ENCODE data around the gene VPS18. TPM values are rescaled to one million over a fixed set of nuclear protein-coding genes. Genes with fewer than 3 reads are reported as not detected.

Gene VPS18
- total RNA-seq, 1 donor from 2014 or later: 37.6 TPM

DNA sequence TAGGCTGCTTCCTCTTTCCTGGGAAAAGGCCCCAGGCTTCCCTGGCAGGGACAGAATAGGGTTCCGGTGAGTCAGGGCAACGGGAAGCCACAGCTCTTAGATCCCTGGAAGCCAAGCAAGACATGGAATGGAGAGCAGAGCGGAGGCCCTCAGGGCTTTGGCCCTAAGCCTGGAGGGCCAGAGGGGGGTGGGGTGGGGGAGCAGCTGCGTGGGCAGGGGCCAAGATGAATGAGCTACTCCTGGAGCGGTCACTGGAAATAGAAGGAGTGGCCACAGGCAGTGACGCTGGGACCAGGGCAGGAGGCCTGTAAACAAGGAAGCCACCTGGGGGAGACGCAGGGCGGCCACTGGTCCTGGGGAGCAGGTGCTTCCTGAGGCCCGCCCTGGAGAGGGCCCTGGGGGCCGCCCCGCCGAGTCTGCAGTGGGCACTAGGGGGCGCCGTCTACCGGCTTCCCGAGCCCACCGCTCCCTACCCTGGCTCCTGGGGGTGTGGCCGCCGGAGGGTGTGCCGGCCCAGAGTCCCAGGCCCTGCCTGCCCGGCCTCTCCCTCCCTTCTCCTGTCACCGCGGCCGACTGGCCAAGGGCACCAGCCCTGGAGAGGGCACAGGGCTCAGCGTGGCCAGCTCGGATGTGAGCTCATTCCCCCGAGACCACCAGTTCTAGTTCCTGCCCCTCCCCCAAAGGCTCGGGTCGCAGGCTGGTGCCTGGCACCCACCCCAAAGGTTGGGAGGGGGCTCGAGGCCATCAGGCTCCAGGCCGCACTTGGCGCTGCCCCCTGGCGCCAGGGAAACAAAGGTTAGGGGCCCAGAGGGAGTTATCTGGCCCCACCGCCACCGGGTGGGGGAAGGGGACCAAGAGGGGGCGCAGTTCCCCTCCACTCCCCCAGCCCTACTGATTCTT, 12.1 kb downstream of the VPS18 start:
- Histone ChIP-seq H4K20me1 (ENCODE audit: insufficient read depth, low read length) (peaks cover 37% of the 10 kb centered on the region), H3K4me2 (ENCODE audit: low read length) (peak overlapping the region; percentile 89), H3K36me3 (ENCODE audit: insufficient read depth, low read length) (peaks cover 9% of the 10 kb centered on the region), H2AFZ (ENCODE audit: low read depth, low read length) (peak overlapping the region; percentile 42), H3K9me3 (ENCODE audit: insufficient read depth, low read depth, low read length) (no peaks in the 10 kb centered on the region), H3K27me3 (ENCODE audit: insufficient read depth, low read length) (no peaks in the 10 kb centered on the region), H3K27ac (ENCODE audit: low read depth, low read length) (peak overlapping the region; percentile 68), H3K79me2 (ENCODE audit: insufficient read depth, low read length) (peaks cover 5% of the 10 kb centered on the region), H3K4me1 (ENCODE audit: insufficient read depth, low read length) (peaks cover 21% of the 10 kb centered on the region), H3K4me3 (ENCODE audit: insufficient read depth, low read depth, low read length) (peak overlapping the region; percentile 45), H3K9ac (ENCODE audit: low read length) (peak overlapping the region; percentile 73)
- DNase-seq (ENCODE audit: low read depth) (peak; percentile 90), FAIRE-seq (no peak)
- Mint-ChIP-seq H3K36me3 (ENCODE audit: low read depth, unreplicated experiment) (peaks cover 14% of the 10 kb centered on the region), H3K9me3 (ENCODE audit: unreplicated experiment) (no peaks in the 10 kb centered on the region), H3K4me1 (ENCODE audit: low read depth, unreplicated experiment) (no peaks in the 10 kb centered on the region), H3K27me3 (ENCODE audit: low read depth, unreplicated experiment) (peaks cover 4% of the 10 kb centered on the region), H3K27ac (ENCODE audit: unreplicated experiment) (no peak overlapping the region), H3K4me3 (ENCODE audit: unreplicated experiment) (no peak overlapping the region)
- peak; percentile 21 for TF ChIP-seq CTCF (IDR thresholded peaks at IDR 0.05; ENCODE audit: insufficient read depth, low read depth, low read length)
- no peak for TF ChIP-seq EZH2 (IDR thresholded peaks at IDR 0.05; ENCODE audit: insufficient read depth, low read length)

GRCh38 chr15:40906991-40907802, 12.9 kb downstream of the VPS18 start:
- Histone ChIP-seq H3K4me2 (ENCODE audit: low read length) (peak overlapping the region; percentile 89), H3K27me3 (ENCODE audit: insufficient read depth, low read length) (no peaks in the 10 kb centered on the region), H3K79me2 (ENCODE audit: insufficient read depth, low read length) (peaks cover 5% of the 10 kb centered on the region), H3K4me1 (ENCODE audit: insufficient read depth, low read length) (peaks cover 21% of the 10 kb centered on the region), H2AFZ (ENCODE audit: low read depth, low read length) (no peak overlapping the region), H3K36me3 (ENCODE audit: insufficient read depth, low read length) (peaks cover 9% of the 10 kb centered on the region), H4K20me1 (ENCODE audit: insufficient read depth, low read length) (peaks cover 32% of the 10 kb centered on the region), H3K4me3 (ENCODE audit: insufficient read depth, low read depth, low read length) (no peak overlapping the region), H3K27ac (ENCODE audit: low read depth, low read length) (peak overlapping the region; percentile 68), H3K9me3 (ENCODE audit: insufficient read depth, low read depth, low read length) (no peaks in the 10 kb centered on the region), H3K9ac (ENCODE audit: low read length) (peak overlapping the region; percentile 73)
- no peaks in the 10 kb centered on the region for H3K9me3 Mint-ChIP-seq (ENCODE audit: unreplicated experiment)
- peaks cover 14% of the 10 kb centered on the region for H3K36me3 Mint-ChIP-seq (ENCODE audit: low read depth, unreplicated experiment)
- no peak for TF ChIP-seq EZH2 (IDR thresholded peaks at IDR 0.05; ENCODE audit: insufficient read depth, low read length)
- TF ChIP-seq CTCF (IDR thresholded peaks at IDR 0.05; ENCODE audit: insufficient read depth, low read depth, low read length): no peak
- FAIRE-seq (no peak), DNase-seq (ENCODE audit: low read depth) (peak; percentile 29)
- H3K27ac Mint-ChIP-seq (ENCODE audit: unreplicated experiment): no peak overlapping the region
- H3K4me3 Mint-ChIP-seq (ENCODE audit: unreplicated experiment): no peak overlapping the region
- peaks cover 4% of the 10 kb centered on the region for H3K27me3 Mint-ChIP-seq (ENCODE audit: low read depth, unreplicated experiment)
- H3K4me1 Mint-ChIP-seq (ENCODE audit: low read depth, unreplicated experiment): no peaks in the 10 kb centered on the region

Data from astrocyte (in vitro differentiated cells and primary cell).